Upper lobe of left lung (tissue), 4 donors: ENCODE data around the gene ST6GALNAC1.

ENCODE experiments used
- CTCF ChIP-seq, 6 experiments: fragments of 450-650 bp in 4 of 6; fragments of 200-600 bp in 2 of 6; sonication (generic) in 2 of 6; IDR thresholded peaks; one replicate each; pipeline ENCODE4 v1.5.1; 2016 to 2019; ENCODE audit warnings: antibody characterized with exemption in 6 of 6
- POLR2AphosphoS5 ChIP-seq, 2 donors: sonication (generic); formaldehyde crosslinking; IDR thresholded peaks; one replicate each; pipeline ENCODE4 v1.5.1; 2017; ENCODE audit warnings: antibody characterized with exemption in 2 of 2

DNA sequence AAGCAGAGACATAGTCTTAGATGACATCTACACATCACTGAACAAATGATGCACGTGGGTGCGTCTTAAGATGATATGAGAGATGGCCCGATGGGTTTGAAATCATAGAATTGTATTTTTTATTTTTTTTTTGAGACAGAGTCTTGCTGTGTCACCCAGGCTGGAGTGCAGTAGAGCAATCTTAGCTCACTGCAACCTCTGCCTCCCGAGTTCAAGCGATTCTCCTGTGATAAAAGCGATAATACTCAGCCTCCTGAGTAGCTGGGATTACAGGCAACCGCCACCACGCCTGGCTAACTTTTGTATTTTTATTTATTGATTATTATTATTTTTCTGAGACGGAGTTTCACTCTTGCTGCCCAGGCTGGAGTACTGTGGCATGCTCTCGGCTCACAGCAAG lies 5.3 kb downstream of the ST6GALNAC1 start:
- TF ChIP-seq CTCF (IDR thresholded peaks at IDR 0.05) (no peak), POLR2AphosphoS5 (IDR thresholded peaks at IDR 0.05) (no peak)
